OCI-LY7 (cell line): Measurements from ENCODE around the gene ALDH16A1. TPM values are rescaled to one million over a fixed set of nuclear protein-coding genes. Genes with fewer than 3 reads are reported as not detected.

Experiments
- Bru-seq: library from RNA; stranded (reverse); fragments of 400-500 nt; gene quantifications from one replicate; lab custom pipeline; 2021; lab: Mats Ljungman, UMichigan
- BruChase-seq, 2 experiments: library from RNA; stranded (reverse); fragments of 400-500 nt; gene quantifications; one replicate each; lab custom pipeline; 2021; lab: Mats Ljungman, UMichigan
- BruUV-seq: library from RNA; stranded (reverse); fragments of 400-500 nt; replicated peaks from 2 replicates; lab custom pipeline; 2021; lab: Mats Ljungman, UMichigan
- CTCF ChIA-PET: fragments of 300-600 bp; sonication (Branson Sonifier 250); formaldehyde crosslinking; loops from one replicate; lab custom pipeline; 2022; ENCODE audit warnings: antibody characterized with exemption; ENCODE audit not compliant: unreplicated experiment; lab: Charles Lee
- POLR2A ChIA-PET: fragments of 300-600 bp; sonication (Branson Sonifier 250); formaldehyde crosslinking; loops from one replicate; lab custom pipeline; 2022; ENCODE audit warnings: antibody characterized with exemption; lab: Charles Lee
- DNase-seq: peaks from one replicate; pipeline ENCODE4 v3.0.0-alpha.2; 2015; ENCODE audit warnings: low spot score
- H2AFZ ChIP-seq: fragments of 200-600 bp; sonication (generic), shearing (Covaris generic); 2 replicates; pipeline ENCODE4 v1.6.1; 2014; ENCODE audit warnings: mild to moderate bottlenecking, antibody characterized with exemption, low read length, moderate library complexity
- H3K27ac ChIP-seq: fragments of 200-600 bp; sonication (generic); 2 replicates; pipeline ENCODE4 v1.5.1; 2014; ENCODE audit warnings: mixed run types, low read depth, mild to moderate bottlenecking, moderate library complexity, low read length, inconsistent platforms; ENCODE audit not compliant: poor library complexity, severe bottlenecking
- H3K36me3 ChIP-seq: fragments of 200-600 bp; sonication (generic); 2 replicates; pipeline ENCODE4 v1.6.1; 2014; ENCODE audit warnings: mild to moderate bottlenecking, antibody characterized with exemption, low read length, moderate library complexity, mixed read lengths; ENCODE audit not compliant: insufficient read depth
- H3K4me1 ChIP-seq: fragments of 200-600 bp; sonication (generic); 2 replicates; pipeline ENCODE4 v1.5.1; 2014; ENCODE audit warnings: mild to moderate bottlenecking, low read length; ENCODE audit not compliant: insufficient read depth, poor library complexity, severe bottlenecking
- H3K4me2 ChIP-seq: fragments of 200-600 bp; sonication (generic); 2 replicates; pipeline ENCODE4 v1.6.1; 2014; ENCODE audit warnings: mild to moderate bottlenecking, low read length
- H3K4me3 ChIP-seq: fragments of 200-600 bp; sonication (generic); 2 replicates; pipeline ENCODE4 v1.5.1; 2014; ENCODE audit warnings: mild to moderate bottlenecking, low read depth, low read length; ENCODE audit not compliant: poor library complexity, severe bottlenecking
- H3K79me2 ChIP-seq: fragments of 200-600 bp; sonication (generic); 2 replicates; pipeline ENCODE4 v1.6.1; 2016; ENCODE audit warnings: low read depth, mild to moderate bottlenecking, low read length, moderate library complexity, mixed read lengths; ENCODE audit not compliant: insufficient read depth
- H3K9me2 ChIP-seq: fragments of 200-600 bp; sonication (generic); 2 replicates; pipeline ENCODE4 v1.6.1; 2016; ENCODE audit warnings: mild to moderate bottlenecking, low read length, mixed read lengths; ENCODE audit not compliant: insufficient read depth
- H3K9me3 ChIP-seq: fragments of 200-600 bp; sonication (generic); 2 replicates; pipeline ENCODE4 v1.6.1; 2014; ENCODE audit warnings: mild to moderate bottlenecking, mixed run types, low read length, mixed read lengths
- H4K20me1 ChIP-seq: fragments of 200-600 bp; sonication (generic); 2 replicates; pipeline ENCODE4 v1.6.1; 2014; ENCODE audit warnings: mild to moderate bottlenecking, antibody characterized with exemption, low read length, moderate library complexity, mixed read lengths; ENCODE audit not compliant: insufficient read depth
- CTCF ChIP-seq: fragments of 200-600 bp; sonication (generic); conservative IDR thresholded peaks from 2 replicates; pipeline ENCODE4 v1.5.1; 2014; ENCODE audit warnings: mild to moderate bottlenecking, antibody characterized with exemption, low read length, moderate library complexity, mixed read lengths
- EZH2phosphoT487 ChIP-seq: fragments of 200-600 bp; sonication (generic); IDR thresholded peaks from 2 replicates; pipeline ENCODE4 v1.6.1; 2018; ENCODE audit warnings: low read depth, borderline replicate concordance, mild to moderate bottlenecking, mixed run types, antibody characterized with exemption, low read length, moderate library complexity, mixed read lengths
- intact Hi-C: fragments of 100-400 bp; cut with micrococcal nuclease; formaldehyde crosslinking; loops from one replicate; pipeline ENCODE4 v1.10.0; 2022; ENCODE audit not compliant: unreplicated experiment
- long read RNA-seq: library from polyadenylated mRNA; stranded (forward); transcript quantifications from one replicate; pipeline ENCODE4 v2.0.0, GENCODE V29; 2022
- total RNA-seq, 2 experiments: library from RNA; depleted of rRNA in 1 of 2; stranded (reverse); fragments of >200 nt in 1 of 2; shearing (Covaris generic) in 1 of 2; gene quantifications; 2 replicates each; pipeline ENCODE4 v1.2.3, GENCODE V29; 2014 to 2022

ALDH16A1 gene
- total RNA-seq (2014; rRNA removed; shearing (Covaris generic)) (39.5 and 55.4 TPM in 2 replicates), total RNA-seq (2022) (26.0 and 30.6 TPM in 2 replicates), Bru-seq, nascent RNA (percentile 62 among the genes with signal in this experiment), BruChase-seq, experiment 1, labeled RNA remaining after a 6-hour chase (percentile 72 among the genes with signal in this experiment), BruChase-seq, experiment 2, labeled RNA remaining after a 2-hour chase (percentile 65 among the genes with signal in this experiment)
- long read RNA-seq, transcript ALDH16A1-201 (17 exons, 3,153 nt), result major isoform, 35 of 49 reads
- long read RNA-seq, partial matches to known transcripts, result 6 of 49 reads
- long read RNA-seq, other reads (novel, unspliced or antisense), result 7 of 49 reads

- no peaks in the 10 kb centered on the region for H4K20me1 ChIP-seq
- H3K36me3 ChIP-seq, result peaks cover 37% of the 10 kb centered on the region
- H2AFZ ChIP-seq, result peak within 1 kb of the TSS; percentile 23; the same call in 1 of the 2 replicates
- DNase-seq, result peak; percentile 98
- peak within 1 kb of the TSS; percentile 94 for H3K4me2 ChIP-seq
- CTCF ChIA-PET, result interaction anchor here (0.6 to 1.1 kb wide), 2 partner anchors 20 to 122 kb away, joined by 3 read pairs; no protein-coding TSS in a partner anchor
- H3K27ac ChIP-seq, result peak within 1 kb of the TSS; percentile 92
- intact Hi-C loops, result loop anchor here (5.0 kb wide), 1 partner anchor 34 kb away; the partner anchor contains the start of gene RPL13A
- peaks cover 44% of the 10 kb centered on the region for H3K79me2 ChIP-seq
- POLR2A ChIA-PET, result interaction anchor here (0.6 kb wide), 4 partner anchors 9 to 872 kb away, joined by 3 to 7 read pairs (median 4); no protein-coding TSS in a partner anchor
- no peaks in the 10 kb centered on the region for H3K9me2 ChIP-seq
- no peaks in the 10 kb centered on the region for H3K9me3 ChIP-seq
- peaks cover 28% of the 10 kb centered on the region for H3K4me1 ChIP-seq
- TF ChIP-seq EZH2phosphoT487 (no peak), CTCF (no peak)
- no TSS peak for BruUV-seq
- peak within 1 kb of the TSS; percentile 93 for H3K4me3 ChIP-seq
Observed at GRCh38 chr19:49453013-49453756, at the start of gene ALDH16A1. TSS of gene ALDH16A1 (plus strand) at chr19:49453225. CDS start at chr19:49453332, 107 bp downstream.

- peak overlapping the region; percentile 26; the same call in 1 of the 2 replicates for H2AFZ ChIP-seq
- H3K4me2 ChIP-seq, result peak overlapping the region; percentile 72
- POLR2A ChIA-PET, result interaction anchor here (0.9 to 1.6 kb wide), 4 partner anchors 12 to 66 kb away, joined by 3 to 5 read pairs (median 4); no protein-coding TSS in a partner anchor
- intact Hi-C loops, result no loop called here
- TF ChIP-seq EZH2phosphoT487, result no peak
- no peak for TF ChIP-seq CTCF
- CTCF ChIA-PET, result interaction anchor here (0.5 to 0.7 kb wide), 4 partner anchors 15 to 75 kb away, joined by 3 to 7 read pairs (median 5); no protein-coding TSS in a partner anchor
- H4K20me1 ChIP-seq, result no peaks in the 10 kb centered on the region
- no peaks in the 10 kb centered on the region for H3K9me2 ChIP-seq
- H3K79me2 ChIP-seq, result no peaks in the 10 kb centered on the region
- H3K27ac ChIP-seq, result peak overlapping the region; percentile 95
- H3K4me3 ChIP-seq, result peak overlapping the region; percentile 38
- peak; percentile 95 for DNase-seq
- no peaks in the 10 kb centered on the region for H3K9me3 ChIP-seq
- BruUV-seq, result TSS peak; percentile 77
- H3K36me3 ChIP-seq, result no peaks in the 10 kb centered on the region
- H3K4me1 ChIP-seq, result peaks cover 83% of the 10 kb centered on the region
Observed at GRCh38 chr19:49403404-49404187, 49.4 kb upstream of the ALDH16A1 start.
